Liver (tissue), 3 donors: ENCODE data around the gene PRMT7.

Source experiments
- CTCF ChIP-seq: fragments of 150-350 bp; IDR thresholded peaks from 2 replicates; pipeline ENCODE4 v1.5.1; 2017; ENCODE audit warnings: improper control_type of control experiment, low read depth, low read length; ENCODE audit not compliant: missing input control
- EGR1 ChIP-seq, 2 donors: IDR thresholded peaks; 2 replicates each; pipeline ENCODE4 v1.6.1; 2016 to 2018; ENCODE audit warnings: antibody characterized with exemption in 2 of 2, low read depth in 2 of 2
- JUND ChIP-seq, 2 donors: IDR thresholded peaks; 2 replicates each; pipeline ENCODE4 v1.6.1; 2016; ENCODE audit warnings: antibody characterized with exemption in 2 of 2
- RAD21 ChIP-seq, 2 donors: IDR thresholded peaks; 2 replicates each; pipeline ENCODE4 v1.6.1; 2016; ENCODE audit warnings: antibody characterized with exemption in 2 of 2, mild to moderate bottlenecking in 2 of 2
- REST ChIP-seq: IDR thresholded peaks from 2 replicates; pipeline ENCODE4 v1.6.1; 2016; ENCODE audit warnings: antibody characterized with exemption, mild to moderate bottlenecking
- RXRA ChIP-seq, 2 donors: IDR thresholded peaks; 2 replicates each; pipeline ENCODE4 v1.6.1; 2017 to 2018; ENCODE audit warnings: antibody characterized with exemption in 2 of 2, mild to moderate bottlenecking in 1 of 2
- YY1 ChIP-seq: IDR thresholded peaks from 2 replicates; pipeline ENCODE4 v1.6.1; 2016; ENCODE audit warnings: antibody characterized with exemption, mild to moderate bottlenecking
- ZBTB33 ChIP-seq: IDR thresholded peaks from 2 replicates; pipeline ENCODE4 v1.6.1; 2016; ENCODE audit warnings: antibody characterized with exemption
- TF ChIP-seq, protein P1 (sequence below): IDR thresholded peaks from 2 replicates; pipeline ENCODE4 v1.6.1; 2016; ENCODE audit warnings: antibody characterized with exemption
- donor health status: healthy.
- donor health status: healthy.

GRCh38 chr16:68283801-68284598 is 26.8 kb upstream of the PRMT7 start:
- TF ChIP-seq CTCF = no peak
- TF ChIP-seq, protein P1, sequence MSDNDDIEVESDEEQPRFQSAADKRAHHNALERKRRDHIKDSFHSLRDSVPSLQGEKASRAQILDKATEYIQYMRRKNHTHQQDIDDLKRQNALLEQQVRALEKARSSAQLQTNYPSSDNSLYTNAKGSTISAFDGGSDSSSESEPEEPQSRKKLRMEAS = no peak
- no peak for TF ChIP-seq RAD21 (IDR thresholded peaks at IDR 0.05)
- TF ChIP-seq EGR1 (IDR thresholded peaks at IDR 0.05; ENCODE audit: low read depth in 2 of 2) = no peak
- TF ChIP-seq RXRA (IDR thresholded peaks at IDR 0.05) = no peak
- no peak for TF ChIP-seq JUND (IDR thresholded peaks at IDR 0.05)
- no peak for TF ChIP-seq REST
- no peak for TF ChIP-seq YY1
- no peak for TF ChIP-seq ZBTB33
